Measurements from ENCODE around the gene TMC6. TPM values are rescaled to one million over a fixed set of nuclear protein-coding genes. Genes with fewer than 3 reads are reported as not detected.

The TMC6 gene
- total and polyA plus RNA-seq, 8 donors, result 9.2 to 223 (median 41.7) TPM

- peaks cover 0 to 13% (median 5%) of the 10 kb centered on the region in 3 donors for H3K27me3 ChIP-seq
- no peaks in the 10 kb centered on the region for H3K9me3 ChIP-seq
- H3K4me3 ChIP-seq, result no peak overlapping the region
- 80 to 91% (median 84%) methylated on average over 9 of the region's 9 CpGs for WGBS, 5 donors
- DNase-seq, result no peak
- intact Hi-C loops (cut with DNase I; ENCODE audit: low total_unique reads), result no loop called here
- no peak overlapping the region for H3K27ac ChIP-seq
- H3K4me1 ChIP-seq, result peaks cover 25 to 76% (median 40%) of the 10 kb centered on the region in 4 donors
- peaks cover 0 to 9% (median 0%) of the 10 kb centered on the region in 4 donors for H3K36me3 ChIP-seq
- TF ChIP-seq EP300 (IDR thresholded peaks at IDR 0.05) (no peak), POLR2AphosphoS5 (IDR thresholded peaks at IDR 0.05) (no peak), CTCF (IDR thresholded peaks at IDR 0.05) (no peak), POLR2A (IDR thresholded peaks at IDR 0.05) (no peak)
Measured at GRCh38 chr17:78135858-78136500, 7.4 kb upstream of the TMC6 start.

GRCh38 chr17:78134899-78135385 lies 6.4 kb upstream of the TMC6 start:
- no peak for DNase-seq
- intact Hi-C loops (cut with DNase I; ENCODE audit: low total_unique reads), result no loop called here
- peaks cover 0 to 9% (median 0%) of the 10 kb centered on the region in 4 donors for H3K36me3 ChIP-seq

GRCh38 chr17:78133971-78134898 lies 5.7 kb upstream of the TMC6 start:
- H3K4me3 ChIP-seq, result no peak overlapping the region
- peaks cover 0 to 9% (median 0%) of the 10 kb centered on the region in 4 donors for H3K36me3 ChIP-seq
- peaks cover 24 to 79% (median 44%) of the 10 kb centered on the region in 4 donors for H3K4me1 ChIP-seq
- H3K9me3 ChIP-seq, result no peaks in the 10 kb centered on the region
- TF ChIP-seq POLR2A (IDR thresholded peaks at IDR 0.05) (no peak), CTCF (IDR thresholded peaks at IDR 0.05) (peak in 4 of 7 experiments; percentile 42 to 55 (median 48)), POLR2AphosphoS5 (IDR thresholded peaks at IDR 0.05) (no peak), EP300 (IDR thresholded peaks at IDR 0.05) (no peak)
- intact Hi-C loops (cut with DNase I; ENCODE audit: low total_unique reads), result no loop called here
- H3K27ac ChIP-seq, result no peak overlapping the region
- H3K27me3 ChIP-seq, result peaks cover 0 to 26% (median 5%) of the 10 kb centered on the region in 3 donors
- 54 to 66% (median 57%) methylated on average over 36 to 39 of the region's 39 CpGs for WGBS, 5 donors
- peak; percentile 76 to 86 for DNase-seq

More at GRCh38 chr17:78134899-78135385, 6.4 kb upstream of the TMC6 start:
- TF ChIP-seq POLR2AphosphoS5 (IDR thresholded peaks at IDR 0.05), result no peak
- peaks cover 0 to 21% (median 5%) of the 10 kb centered on the region in 3 donors for H3K27me3 ChIP-seq
- no peak overlapping the region for H3K27ac ChIP-seq
- peaks cover 19 to 76% (median 38%) of the 10 kb centered on the region in 4 donors for H3K4me1 ChIP-seq
- 78 to 92% (median 79%) methylated on average over 8 to 9 of the region's 9 CpGs for WGBS, 5 donors
- no peak overlapping the region for H3K4me3 ChIP-seq
- H3K9me3 ChIP-seq, result no peaks in the 10 kb centered on the region

- intact Hi-C loops (cut with DNase I; ENCODE audit: low total_unique reads), result no loop called here
- peak overlapping the region in 2 of 5 donors; percentile 4 to 13 for H3K27ac ChIP-seq
- 84 to 95% (median 88%) methylated on average over 18 to 30 of the region's 30 CpGs for WGBS, 5 donors
- peaks cover 0 to 34% (median 5%) of the 10 kb centered on the region in 3 donors for H3K27me3 ChIP-seq
- TF ChIP-seq EP300 (IDR thresholded peaks at IDR 0.05) (no peak), POLR2A (IDR thresholded peaks at IDR 0.05) (no peak), CTCF (IDR thresholded peaks at IDR 0.05) (no peak), POLR2AphosphoS5 (IDR thresholded peaks at IDR 0.05) (no peak)
- peaks cover 33 to 84% (median 53%) of the 10 kb centered on the region in 4 donors for H3K4me1 ChIP-seq
- H3K9me3 ChIP-seq, result no peaks in the 10 kb centered on the region
- DNase-seq, result peak in 1 of 2 donors; percentile 8
- no peak overlapping the region for H3K4me3 ChIP-seq
- H3K36me3 ChIP-seq, result peaks cover 0 to 9% (median 0%) of the 10 kb centered on the region in 4 donors
Measured at GRCh38 chr17:78133179-78133951, 4.8 kb upstream of the TMC6 start.
